HCT116 (cell line): ENCODE measurements around the gene SETD3. TPM values are rescaled to one million over a fixed set of nuclear protein-coding genes. Genes with fewer than 3 reads are reported as not detected.

Source experiments
- ATAC-seq: fragments of 200-7000 bp; cut with Tn5 transposase; 2 replicates; pipeline ENCODE4 v1.9.1; 2020; ENCODE audit warnings: mild to moderate bottlenecking, moderate library complexity
- BruUV-seq: library from RNA; stranded (reverse); fragments of 400-500 nt; replicated peaks from 2 replicates; lab custom pipeline; 2021; lab: Mats Ljungman, UMichigan
- CTCF ChIA-PET: fragments of 300-600 bp; sonication (Branson Sonifier 250); formaldehyde crosslinking; loops from one replicate; lab custom pipeline; 2021; ENCODE audit warnings: antibody characterized with exemption; lab: Charles Lee
- POLR2A ChIA-PET: fragments of 300-600, 350-600 bp; sonication (Branson Sonifier 250); formaldehyde crosslinking; loops from one replicate; lab custom pipeline; 2021; ENCODE audit warnings: antibody characterized with exemption; lab: Charles Lee
- RAD21 ChIA-PET, 2 experiments: fragments of 300-600 bp; sonication (Branson Sonifier 250); formaldehyde crosslinking; loops; one replicate each; lab custom pipeline; 2023; ENCODE audit warnings: low total read pairs in 2 of 2; ENCODE audit not compliant: uncharacterized antibody in 2 of 2, unreplicated experiment in 2 of 2, low non-redundant PET in 1 of 2; lab: Charles Lee
- DNase-seq: peaks from one replicate; pipeline ENCODE4 v3.0.0-alpha.2; 2010; ENCODE audit warnings: low read depth, low spot score
- H2AFZ ChIP-seq: fragments of 200-600 bp; shearing (Covaris generic), sonication (generic); 2 replicates; pipeline ENCODE4 v1.6.1; 2017; ENCODE audit warnings: low read depth, mixed run types, mixed read lengths, antibody characterized with exemption, low read length; ENCODE audit not compliant: poor library complexity, severe bottlenecking
- H3K27ac ChIP-seq: 2 replicates; pipeline ENCODE4 v1.5.1; 2012; ENCODE audit warnings: low read depth, low read length
- H3K27me3 ChIP-seq: fragments of 200-600 bp; sonication (generic); 2 replicates; pipeline ENCODE4 v1.6.1; 2016; ENCODE audit warnings: mixed run types, low read length, mixed read lengths; ENCODE audit not compliant: insufficient read depth
- H3K36me3 ChIP-seq, 2 experiments: fragments of 200-500 bp in 1 of 2; fragments of 200-600 bp in 1 of 2; sonication (Bioruptor generic) in 1 of 2; sonication (generic) in 1 of 2; 2 replicates each; pipeline versions ENCODE4 v1.5.1 to v1.6.1; 2014 to 2016; ENCODE audit warnings: low read length in 2 of 2, inconsistent platforms in 1 of 2, mixed read lengths in 1 of 2, mixed run types in 1 of 2; ENCODE audit not compliant: insufficient read depth in 2 of 2, control insufficient read depth in 1 of 2
- H3K4me1 ChIP-seq, 2 experiments: fragments of 200-600 bp in 1 of 2; sonication (generic) in 1 of 2; 2 replicates each; pipeline versions ENCODE4 v1.5.1 to v1.6.1; 2012 to 2017; ENCODE audit warnings: low read length in 2 of 2, inconsistent platforms in 1 of 2, mild to moderate bottlenecking in 1 of 2, mixed read lengths in 1 of 2, mixed run types in 1 of 2, moderate library complexity in 1 of 2; ENCODE audit not compliant: insufficient read depth in 2 of 2, control insufficient read depth in 1 of 2
- H3K4me2 ChIP-seq: fragments of 200-600 bp; sonication (generic); 2 replicates; pipeline ENCODE4 v1.6.1; 2017; ENCODE audit warnings: mixed run types, low read length, mixed read lengths
- H3K4me3 ChIP-seq, 2 experiments: fragments of 200-600 bp in 1 of 2; sonication (generic) in 1 of 2; replicated peaks in 1 of 2; 2 replicates each; pipeline ENCODE4 v1.5.1; 2011 to 2016; ENCODE audit warnings: low read length in 2 of 2, control low read depth in 1 of 2, low read depth in 1 of 2, mild to moderate bottlenecking in 1 of 2, mixed read lengths in 1 of 2, mixed run types in 1 of 2
- H3K79me2 ChIP-seq: fragments of 200-600 bp; sonication (generic); 2 replicates; pipeline ENCODE4 v1.6.1; 2017; ENCODE audit warnings: mild to moderate bottlenecking, mixed run types, low read length, moderate library complexity, mixed read lengths; ENCODE audit not compliant: insufficient read depth
- H3K9ac ChIP-seq: fragments of 200-600 bp; sonication (generic); 2 replicates; pipeline ENCODE4 v1.6.1; 2016; ENCODE audit warnings: low read length, mixed read lengths
- H3K9me2 ChIP-seq: fragments of 200-600 bp; sonication (generic), shearing (Covaris generic); 2 replicates; pipeline ENCODE4 v1.6.1; 2017; ENCODE audit warnings: mixed run types, mild to moderate bottlenecking, moderate library complexity; ENCODE audit not compliant: insufficient read depth
- H3K9me3 ChIP-seq, 2 experiments: fragments of 200-500 bp in 1 of 2; fragments of 200-600 bp in 1 of 2; sonication (Bioruptor generic) in 1 of 2; sonication (generic) in 1 of 2; 2 replicates each; pipeline ENCODE4 v1.6.1; 2014 to 2017; ENCODE audit warnings: low read length in 2 of 2, mixed read lengths in 2 of 2, inconsistent platforms in 1 of 2, low read depth in 1 of 2, mild to moderate bottlenecking in 1 of 2, mixed run types in 1 of 2, moderate library complexity in 1 of 2; ENCODE audit not compliant: control insufficient read depth in 1 of 2, insufficient read depth in 1 of 2
- H4K20me1 ChIP-seq: fragments of 200-600 bp; sonication (generic), shearing (Covaris generic); 2 replicates; pipeline ENCODE4 v1.6.1; 2017; ENCODE audit warnings: mixed run types, mild to moderate bottlenecking, moderate library complexity; ENCODE audit not compliant: insufficient read depth
- CBX3 ChIP-seq: IDR thresholded peaks from 2 replicates; pipeline ENCODE4 v1.6.1; 2012; ENCODE audit warnings: low read depth
- CEBPB ChIP-seq: IDR thresholded peaks from 2 replicates; pipeline ENCODE4 v1.6.1; 2012; ENCODE audit warnings: low read depth
- CTCF ChIP-seq, 3 experiments: fragments of 200-600 bp in 1 of 3; sonication (generic) in 1 of 3; IDR thresholded peaks in 2 of 3; conservative IDR thresholded peaks in 1 of 3; 2 replicates each; pipeline ENCODE4 v1.5.1; 2012 to 2017; ENCODE audit warnings: low read depth in 2 of 3, low read length in 2 of 3, antibody characterized with exemption in 1 of 3, borderline replicate concordance in 1 of 3, control low read depth in 1 of 3, mild to moderate bottlenecking in 1 of 3, mixed read lengths in 1 of 3, mixed run types in 1 of 3, moderate library complexity in 1 of 3; ENCODE audit not compliant: insufficient read depth in 1 of 3
- EGR1 ChIP-seq: IDR thresholded peaks from 2 replicates; pipeline ENCODE4 v1.6.1; 2012; ENCODE audit warnings: low read depth
- ELF1 ChIP-seq: IDR thresholded peaks from 2 replicates; pipeline ENCODE4 v1.6.1; 2012; ENCODE audit warnings: low read depth, borderline replicate concordance
- EZH2 ChIP-seq: fragments of 200-600 bp; sonication (generic); IDR thresholded peaks from 2 replicates; pipeline ENCODE4 v1.6.1; 2017; ENCODE audit warnings: antibody characterized with exemption, mixed run types
- EZH2phosphoT487 ChIP-seq: fragments of 200-600 bp; IDR thresholded peaks from 2 replicates; pipeline ENCODE4 v1.6.1; 2018; ENCODE audit warnings: antibody characterized with exemption, borderline replicate concordance
- FOSL1 ChIP-seq: IDR thresholded peaks from 2 replicates; pipeline ENCODE4 v1.6.1; 2012; ENCODE audit warnings: low read depth
- JUND ChIP-seq: IDR thresholded peaks from 2 replicates; pipeline ENCODE4 v1.6.1; 2012
- POLR2A ChIP-seq: IDR thresholded peaks from 2 replicates; pipeline ENCODE4 v1.7.0; 2011; ENCODE audit warnings: borderline replicate concordance; ENCODE audit not compliant: insufficient read depth, insufficient read length; ENCODE audit errors: extremely low read depth
- RAD21 ChIP-seq: IDR thresholded peaks from 2 replicates; pipeline ENCODE4 v1.6.1; 2012; ENCODE audit warnings: low read depth, mild to moderate bottlenecking
- SIN3A ChIP-seq: IDR thresholded peaks from 2 replicates; pipeline ENCODE4 v1.6.1; 2012; ENCODE audit warnings: low read depth
- SP1 ChIP-seq: IDR thresholded peaks from 2 replicates; pipeline ENCODE4 v1.6.1; 2012; ENCODE audit warnings: low read depth
- SRF ChIP-seq: IDR thresholded peaks from 2 replicates; pipeline ENCODE4 v1.6.1; 2012; ENCODE audit warnings: low read depth
- TCF7L2 ChIP-seq: IDR thresholded peaks from 2 replicates; pipeline ENCODE4 v1.7.0; 2011; ENCODE audit warnings: borderline replicate concordance, inconsistent platforms; ENCODE audit not compliant: insufficient read depth, insufficient read length; ENCODE audit errors: extremely low read depth
- ZBTB33 ChIP-seq: IDR thresholded peaks from 2 replicates; pipeline ENCODE4 v1.6.1; 2011; ENCODE audit warnings: mild to moderate bottlenecking, low read length, moderate library complexity; ENCODE audit not compliant: insufficient replicate concordance; ENCODE audit errors: extremely low read depth
- ZFX ChIP-seq: fragments of 450-650 bp; IDR thresholded peaks from 2 replicates; pipeline ENCODE4 v1.6.1; 2017
- intact Hi-C: fragments of 100-400 bp; cut with micrococcal nuclease; formaldehyde crosslinking; loops from 2 replicates; pipeline ENCODE4 v1.10.0; 2022
- total RNA-seq: library from RNA; stranded (reverse); gene quantifications from one replicate; pipeline ENCODE4 v1.2.1, GENCODE V29; 2021; ENCODE audit not compliant: unreplicated experiment
- TF ChIP-seq, protein P1 (sequence below): IDR thresholded peaks from 2 replicates; pipeline ENCODE4 v1.6.1; 2012

SETD3 gene
- total RNA-seq, 1 experiment from 2014 or later = 46.6 TPM

DNA sequence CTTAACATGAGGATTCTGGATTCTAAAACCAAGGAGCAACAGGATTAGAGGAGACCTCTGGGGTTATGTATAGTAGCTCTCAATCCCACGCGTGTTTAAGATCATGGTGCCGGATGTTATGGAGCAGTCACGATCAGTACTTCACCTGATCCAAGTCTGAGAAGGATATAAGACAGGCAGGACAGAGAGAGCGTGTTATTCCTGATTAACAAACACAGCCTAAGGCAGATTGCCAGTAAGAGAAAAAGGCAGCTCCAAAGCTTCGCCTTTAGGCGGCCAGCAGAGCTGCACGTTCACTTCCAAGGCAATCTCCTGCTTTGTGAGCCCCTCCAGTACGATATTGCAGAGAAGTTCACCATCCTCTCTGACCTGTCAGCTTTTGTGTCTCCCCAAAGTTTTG lies 5.5 kb downstream of the SETD3 start (continued):
- TF ChIP-seq, protein P1, sequence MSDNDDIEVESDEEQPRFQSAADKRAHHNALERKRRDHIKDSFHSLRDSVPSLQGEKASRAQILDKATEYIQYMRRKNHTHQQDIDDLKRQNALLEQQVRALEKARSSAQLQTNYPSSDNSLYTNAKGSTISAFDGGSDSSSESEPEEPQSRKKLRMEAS = no peak
- TF ChIP-seq EZH2phosphoT487 (no peak), SRF (no peak), RAD21 (no peak)

DNA sequence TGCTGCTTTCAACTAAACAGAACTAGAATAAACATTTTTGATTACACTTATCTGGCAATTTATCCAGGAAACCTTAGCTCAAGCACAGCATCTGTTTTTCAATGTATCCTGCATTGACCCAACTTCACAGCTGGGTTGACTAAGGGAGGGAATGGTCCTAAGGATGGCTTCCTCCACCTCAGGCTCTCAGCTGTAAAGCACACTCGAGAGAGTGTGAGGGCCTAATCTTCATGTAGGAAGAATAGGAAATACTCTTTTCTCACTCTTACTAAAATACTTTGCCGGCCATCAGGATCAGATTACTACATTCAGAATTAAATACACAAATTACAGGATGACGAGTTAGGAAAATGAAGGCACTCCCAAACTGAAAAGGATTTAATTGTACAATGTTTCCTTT lies 7.2 kb downstream of the SETD3 start:
- Histone ChIP-seq H3K9me2 (no peaks in the 10 kb centered on the region), H3K36me3 (no peaks in the 10 kb centered on the region), H3K9ac (no peak overlapping the region), H2AFZ (no peak overlapping the region), H4K20me1 (no peaks in the 10 kb centered on the region; the same call in 1 of the 2 replicates), H3K4me3 (no peak overlapping the region), H3K27me3 (no peaks in the 10 kb centered on the region), H3K4me2 (no peak overlapping the region), H3K27ac (no peak overlapping the region), H3K9me3 (no peaks in the 10 kb centered on the region), H3K79me2 (peaks cover 94% of the 10 kb centered on the region), H3K4me1 (0 out of 4 replicates have a peak, but pooled peaks cover 0 to 2% of the 10 kb centered on the region in 2 experiments)
- ChIA-PET POLR2A (no interaction called here), RAD21 (no interaction called here), CTCF (no interaction called here)
- ATAC-seq = no peak
- BruUV-seq = no TSS peak
- DNase-seq = no peak
- intact Hi-C loops = no loop called here
- TF ChIP-seq TCF7L2 = no peak
- no peak for TF ChIP-seq SRF
- TF ChIP-seq JUND = no peak
- no peak for TF ChIP-seq EGR1
- TF ChIP-seq, protein P1 = no peak
- TF ChIP-seq SP1 = no peak
- no peak for TF ChIP-seq CBX3
- TF ChIP-seq EZH2phosphoT487 = no peak
- no peak for TF ChIP-seq ZBTB33
- TF ChIP-seq ELF1 = no peak
- no peak for TF ChIP-seq CTCF (IDR thresholded peaks at IDR 0.05 in 2 of 3, conservative IDR thresholded peaks at IDR 0.05 in 1 of 3; ENCODE audit: borderline replicate concordance in 1 of 3, insufficient read depth in 1 of 3, low read depth in 2 of 3, low read length in 2 of 3)
- TF ChIP-seq FOSL1 = no peak
- no peak for TF ChIP-seq ZFX
- TF ChIP-seq EZH2 = no peak
- TF ChIP-seq SIN3A = no peak
- no peak for TF ChIP-seq CEBPB
- no peak for TF ChIP-seq POLR2A
